ENCODE data around the gene RASGRP4.
"Not testable (repeated sequence)": the region's sequence is repeated elsewhere in the genome, so short reads cannot be mapped to it uniquely, and the experiment has no call there.

Gene RASGRP4

DNA sequence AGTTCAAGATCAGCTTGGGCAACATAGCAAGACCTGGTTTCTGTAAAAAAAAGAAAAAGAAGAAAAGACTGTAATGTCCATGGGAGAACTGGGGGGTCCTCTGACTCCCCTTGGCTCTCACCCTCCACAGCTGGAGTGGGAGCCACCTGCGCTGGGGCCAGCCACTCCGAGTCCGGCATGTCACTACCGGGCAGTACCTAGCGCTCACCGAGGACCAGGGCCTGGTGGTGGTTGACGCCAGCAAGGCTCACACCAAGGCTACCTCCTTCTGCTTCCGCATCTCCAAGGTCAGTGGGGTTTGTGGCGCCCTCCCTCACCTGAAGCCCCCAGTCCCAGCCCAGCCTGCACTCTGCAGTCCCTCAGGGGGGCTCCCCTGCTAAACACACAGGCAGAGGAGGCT lies 22.2 kb upstream of the RASGRP4 start:
- DNase-seq (ENCODE audit: low read depth) = no peak

DNA sequence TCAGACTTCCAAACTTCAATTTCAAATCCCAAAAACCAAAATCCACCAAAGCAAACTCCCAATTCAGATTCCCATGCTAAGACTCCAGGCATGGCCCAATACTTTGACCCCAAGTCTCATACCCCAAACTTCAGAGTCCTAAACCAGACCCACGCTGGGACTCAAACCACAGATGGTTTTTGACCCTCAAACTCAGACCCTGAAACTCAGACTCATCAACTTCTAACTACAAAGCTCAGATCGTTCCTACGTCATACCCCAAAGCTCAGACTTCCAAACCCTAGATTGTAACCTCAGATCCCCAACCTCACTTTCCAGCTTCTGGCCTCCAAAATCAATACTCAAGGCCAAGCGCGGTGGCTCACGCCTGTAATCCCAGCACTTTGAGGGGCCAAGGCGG lies 19.3 kb upstream of the RASGRP4 start:
- DNase-seq (ENCODE audit: low read depth) = no peak

DNA sequence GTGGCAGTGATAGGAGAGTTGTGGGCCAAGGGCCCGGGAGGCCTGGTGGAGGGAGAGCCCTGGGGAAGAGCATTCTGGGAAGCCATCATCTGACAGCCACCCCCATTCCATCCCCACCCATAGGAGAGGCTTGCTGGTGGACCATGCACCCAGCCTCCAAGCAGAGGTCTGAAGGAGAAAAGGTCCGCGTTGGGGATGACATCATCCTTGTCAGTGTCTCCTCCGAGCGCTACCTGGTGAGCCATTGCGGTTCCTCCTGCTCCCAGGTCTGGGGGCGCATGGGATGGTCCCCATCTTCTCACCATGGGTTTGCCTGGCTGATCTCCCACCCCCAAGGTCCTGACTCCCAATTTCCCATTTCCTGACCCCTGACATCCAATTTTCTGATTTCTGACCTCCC lies 18.0 kb upstream of the RASGRP4 start:
- no peak for DNase-seq (ENCODE audit: low read depth)

DNA sequence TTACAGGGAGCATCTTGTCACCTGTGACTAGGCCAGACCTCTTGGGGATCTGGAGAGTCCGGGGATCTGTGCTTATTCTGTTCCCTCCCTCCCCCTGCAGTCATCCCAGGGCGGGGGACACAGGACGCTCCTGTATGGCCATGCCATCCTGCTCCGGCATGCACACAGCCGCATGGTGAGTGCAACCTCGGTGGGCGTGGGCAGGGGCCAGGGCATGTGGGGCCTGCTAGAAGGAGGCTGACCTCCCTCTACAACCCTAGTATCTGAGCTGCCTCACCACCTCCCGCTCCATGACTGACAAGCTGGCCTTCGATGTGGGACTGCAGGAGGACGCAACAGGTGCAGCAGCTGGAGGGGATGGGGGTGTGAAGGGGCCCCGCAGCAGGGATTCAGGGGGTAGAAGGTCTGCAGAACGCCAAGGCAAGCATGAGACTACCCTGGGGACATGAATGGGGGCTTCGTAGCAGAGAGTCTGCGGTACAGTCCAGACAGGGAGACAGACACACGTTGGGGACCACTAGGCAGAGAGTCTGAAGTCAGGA lies 17.5 kb upstream of the RASGRP4 start:
- DNase-seq (ENCODE audit: low read depth) = no peak

DNA sequence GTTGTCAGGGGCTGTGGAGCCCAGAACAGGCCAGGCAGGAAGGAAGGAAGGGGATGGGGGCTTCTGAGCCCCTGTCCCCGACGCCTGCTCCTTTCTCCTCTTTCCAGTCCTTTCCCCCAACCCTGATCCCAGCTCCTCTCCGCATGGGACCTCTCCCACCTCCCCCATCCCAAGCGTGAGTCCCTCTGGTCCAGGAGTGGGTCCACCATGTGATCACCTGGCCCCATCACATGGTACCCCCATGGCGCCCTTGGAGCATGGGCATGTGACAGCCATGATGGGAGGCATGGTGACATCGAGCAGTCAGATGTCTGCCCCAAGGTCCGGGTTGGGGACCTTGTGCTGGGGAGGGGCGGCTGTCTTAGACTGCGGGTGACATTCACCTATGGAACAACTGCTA lies 16.7 kb upstream of the RASGRP4 start:
- DNase-seq (ENCODE audit: low read depth) = no peak

DNA sequence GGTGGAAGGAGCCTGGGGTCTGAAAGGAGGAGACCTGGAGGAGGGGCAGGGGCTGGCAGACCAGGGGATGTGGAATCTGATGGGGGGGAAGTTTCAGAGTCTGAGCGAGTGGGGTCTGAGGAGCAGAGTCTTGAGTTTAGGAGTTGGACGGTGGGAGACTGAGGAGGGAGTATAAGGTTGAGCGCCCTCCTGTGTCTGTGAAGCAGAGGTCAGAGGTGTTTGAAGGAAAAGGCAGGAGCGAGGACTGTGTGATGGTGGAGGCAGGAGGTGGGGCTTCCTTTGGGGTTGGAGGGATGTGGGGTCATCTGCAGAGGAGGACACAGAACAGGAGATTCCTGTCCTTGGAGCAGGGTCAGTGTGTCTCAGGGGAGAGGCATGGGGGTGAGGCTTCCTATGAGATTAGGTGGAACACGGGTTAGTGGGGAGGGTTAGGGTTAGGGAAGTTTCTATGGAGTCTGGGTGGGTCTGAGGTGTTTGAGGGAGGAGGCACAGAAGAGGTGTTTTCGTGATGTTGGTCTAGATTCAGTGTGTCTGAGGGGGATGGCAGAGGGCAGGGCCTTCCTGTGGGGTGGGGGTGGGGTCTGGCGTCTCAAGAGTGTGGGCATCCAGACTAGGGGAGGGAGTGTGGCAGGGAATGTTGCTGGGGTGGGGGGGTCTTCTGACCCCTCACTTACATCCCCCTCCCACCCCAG lies 15.8 kb upstream of the RASGRP4 start:
- no peak for DNase-seq (ENCODE audit: low read depth)

DNA sequence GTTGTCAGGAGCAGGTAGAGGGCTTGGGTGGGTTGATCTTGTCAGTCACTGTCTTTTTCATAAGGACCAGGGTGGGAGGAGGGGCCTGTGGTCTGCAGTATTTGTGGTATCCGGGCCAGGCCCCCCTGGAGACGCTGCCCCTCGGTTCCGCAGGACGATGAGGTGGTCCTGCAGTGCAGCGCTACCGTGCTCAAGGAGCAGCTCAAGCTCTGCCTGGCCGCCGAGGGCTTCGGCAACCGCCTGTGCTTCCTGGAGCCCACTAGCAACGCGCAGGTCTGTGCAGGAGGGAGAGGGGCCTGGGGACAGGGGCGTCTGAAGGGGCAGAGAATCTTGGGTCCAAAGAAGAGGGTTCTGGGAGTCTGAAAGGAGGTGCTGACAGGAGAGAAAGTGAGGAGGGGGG lies 14.6 kb upstream of the RASGRP4 start:
- DNase-seq (ENCODE audit: low read depth) = no peak

DNA sequence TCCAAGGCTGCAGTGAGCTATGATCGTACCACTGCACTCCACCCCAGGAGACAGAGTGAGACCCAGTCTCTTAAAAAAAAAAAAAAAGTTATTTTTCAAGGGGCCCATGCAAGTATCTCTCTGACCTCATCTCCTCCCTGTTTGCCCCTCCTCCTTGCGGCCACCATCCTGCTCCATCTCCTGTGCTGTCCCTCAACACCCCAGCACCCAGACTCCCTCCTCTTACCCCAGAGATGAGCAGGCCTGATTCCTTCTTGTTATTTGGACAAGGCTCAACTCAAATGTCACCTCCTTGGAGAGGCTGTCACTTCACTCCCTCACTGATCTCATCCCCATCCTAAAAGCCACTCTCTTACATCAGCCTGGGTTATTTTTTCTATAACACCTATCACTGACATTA lies 11.9 kb upstream of the RASGRP4 start:
- no peak for DNase-seq (ENCODE audit: low read depth)

DNA sequence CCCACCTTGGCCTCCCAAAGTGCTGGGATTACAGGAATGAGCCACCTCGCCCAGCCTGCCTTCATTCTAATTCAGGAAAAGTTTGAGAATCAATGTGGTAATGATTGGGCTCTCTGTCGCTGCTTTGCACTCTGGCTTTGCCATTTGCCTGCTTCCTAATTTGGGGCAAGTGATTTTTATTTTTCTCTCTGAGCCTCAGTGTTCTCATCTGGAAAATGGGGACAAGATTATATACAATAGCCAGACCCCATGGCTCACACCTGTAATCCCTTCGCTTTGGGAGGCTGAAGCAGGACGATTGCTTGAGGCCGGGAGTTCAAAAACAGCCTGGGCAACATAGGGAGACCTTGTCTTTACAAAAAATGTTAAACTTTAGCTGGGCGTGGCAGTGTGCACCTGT lies 11.3 kb upstream of the RASGRP4 start:
- DNase-seq (ENCODE audit: low read depth) = no peak

DNA sequence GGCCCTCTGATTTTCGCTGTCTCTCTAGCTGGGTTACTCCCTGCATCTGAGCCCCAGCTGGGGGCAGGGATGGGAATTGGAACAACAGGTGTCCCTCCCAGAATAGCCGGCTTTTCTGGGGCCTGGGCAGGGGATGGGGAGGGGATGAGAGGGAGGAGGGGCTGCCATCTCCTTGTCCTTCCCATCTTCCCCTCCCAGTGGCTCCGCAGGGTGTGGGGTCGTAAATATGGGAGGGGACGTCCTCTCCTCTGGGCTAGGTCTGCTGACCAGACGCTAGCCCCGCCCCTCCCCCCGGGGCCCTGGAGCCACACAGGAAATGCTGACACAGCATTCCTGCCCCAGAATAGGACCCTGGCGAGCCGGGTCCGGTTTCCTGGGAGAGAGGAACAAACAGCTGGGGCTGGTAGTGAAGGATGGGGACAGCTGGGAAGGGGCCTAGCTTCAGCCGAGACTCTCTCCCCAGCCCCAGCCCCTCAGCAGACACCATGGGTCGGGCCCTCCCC lies 8.6 kb upstream of the RASGRP4 start:
- no peak for DNase-seq (ENCODE audit: low read depth)

DNA sequence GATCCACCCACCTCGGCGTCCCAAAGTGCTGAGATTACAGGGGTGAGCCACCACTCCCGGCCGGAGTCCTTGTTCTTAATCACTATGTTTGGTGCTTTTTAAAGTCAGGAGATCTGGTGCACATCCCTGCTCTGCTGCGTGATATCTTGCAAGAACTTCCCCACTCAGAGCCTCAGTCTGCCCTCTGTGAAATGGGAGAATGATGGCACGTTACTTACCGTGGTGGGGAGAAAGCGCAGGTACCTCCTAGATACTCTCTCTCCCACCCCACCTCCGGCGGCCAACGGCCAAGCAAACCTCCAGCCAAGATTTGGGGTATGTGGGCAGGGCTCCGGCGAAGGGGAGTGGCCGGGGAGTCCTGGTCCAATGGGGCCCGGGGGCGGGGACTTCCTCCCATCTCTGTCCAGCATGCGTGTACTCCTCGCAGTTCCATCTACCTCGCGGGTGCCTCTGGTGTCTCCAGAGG lies 7.3 kb upstream of the RASGRP4 start, which contains the start of gene RYR1:
RYR1 (plus strand) TSS at position 424 of the 466 bp plus-strand sequence. CDS start 139 bp downstream, outside the sequence.
- no peak for DNase-seq (ENCODE audit: low read depth)

DNA sequence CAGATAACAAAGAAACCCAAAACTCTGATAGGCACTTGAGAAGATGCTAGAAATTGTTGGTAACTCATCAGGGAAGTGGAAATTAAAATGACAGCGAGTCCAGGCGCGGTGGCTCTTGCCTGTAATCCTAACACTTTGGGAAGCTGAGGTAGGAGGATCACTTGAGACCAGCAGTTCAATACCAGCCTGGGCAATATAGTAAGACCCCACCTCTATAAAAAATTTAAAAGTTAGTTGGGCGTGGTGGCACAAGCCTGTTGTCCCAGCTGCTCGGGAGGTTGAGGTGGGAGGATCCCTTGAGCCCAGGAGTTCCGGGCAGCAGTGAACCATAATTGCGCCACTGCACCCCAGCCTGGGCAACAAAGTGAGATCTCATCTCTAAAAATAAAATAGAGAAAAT lies 4.9 kb upstream of the RASGRP4 start:
- no peak for DNase-seq (ENCODE audit: low read depth)

DNA sequence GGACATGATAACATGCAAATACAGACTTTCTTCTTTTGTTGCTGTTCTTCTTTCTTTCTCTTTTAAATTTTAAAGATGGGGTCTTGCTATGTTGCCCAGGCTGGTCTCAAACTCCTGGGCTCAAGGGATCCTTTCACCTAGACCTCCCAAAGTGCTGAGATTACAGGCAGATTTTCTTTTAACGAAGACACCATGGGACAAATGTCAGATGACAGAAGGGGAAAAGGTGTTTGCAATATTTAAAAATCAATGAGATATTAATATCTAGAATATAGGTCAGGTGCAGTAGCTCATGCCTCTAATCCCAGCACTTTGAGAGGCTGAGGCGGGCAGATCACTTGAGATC lies 3.8 kb upstream of the RASGRP4 start:
- no peak for DNase-seq (ENCODE audit: low read depth)

DNA sequence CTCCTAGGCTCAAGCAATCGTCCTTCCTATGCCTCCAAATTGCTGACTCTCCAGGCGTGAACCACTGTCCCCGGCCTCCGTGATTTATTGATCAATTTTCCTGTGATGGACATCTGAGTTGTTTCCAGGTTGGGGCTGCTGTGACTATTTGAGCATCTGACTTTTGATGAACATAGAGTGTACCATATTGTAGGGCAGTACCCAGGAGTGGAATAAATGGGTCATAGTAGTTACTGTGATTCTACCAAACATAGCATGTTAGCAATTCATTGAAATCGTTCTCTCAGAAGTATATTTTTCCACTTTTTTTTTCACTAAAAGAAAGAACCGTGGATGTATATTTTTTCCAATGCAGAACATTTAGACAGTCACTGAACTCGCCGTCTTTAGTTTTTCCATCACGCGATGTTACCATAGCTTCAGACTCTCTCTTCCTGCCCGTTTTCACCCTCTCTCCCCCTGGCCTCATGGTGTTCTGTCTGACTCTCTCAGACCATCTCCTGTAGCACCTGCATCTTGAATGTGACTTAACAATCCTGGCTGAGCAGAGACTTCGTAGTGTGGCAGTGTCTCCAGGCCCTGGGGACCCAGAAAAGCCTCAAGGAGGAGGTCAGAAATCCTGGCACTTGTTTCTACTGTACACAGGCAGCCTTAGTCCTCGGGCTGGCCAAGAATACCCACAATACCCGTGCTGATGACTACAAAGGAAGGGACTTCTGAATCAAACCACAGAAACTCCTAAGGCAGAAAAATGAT lies 3.2 kb upstream of the RASGRP4 start:
- DNase-seq (ENCODE audit: low read depth) = no peak

DNA sequence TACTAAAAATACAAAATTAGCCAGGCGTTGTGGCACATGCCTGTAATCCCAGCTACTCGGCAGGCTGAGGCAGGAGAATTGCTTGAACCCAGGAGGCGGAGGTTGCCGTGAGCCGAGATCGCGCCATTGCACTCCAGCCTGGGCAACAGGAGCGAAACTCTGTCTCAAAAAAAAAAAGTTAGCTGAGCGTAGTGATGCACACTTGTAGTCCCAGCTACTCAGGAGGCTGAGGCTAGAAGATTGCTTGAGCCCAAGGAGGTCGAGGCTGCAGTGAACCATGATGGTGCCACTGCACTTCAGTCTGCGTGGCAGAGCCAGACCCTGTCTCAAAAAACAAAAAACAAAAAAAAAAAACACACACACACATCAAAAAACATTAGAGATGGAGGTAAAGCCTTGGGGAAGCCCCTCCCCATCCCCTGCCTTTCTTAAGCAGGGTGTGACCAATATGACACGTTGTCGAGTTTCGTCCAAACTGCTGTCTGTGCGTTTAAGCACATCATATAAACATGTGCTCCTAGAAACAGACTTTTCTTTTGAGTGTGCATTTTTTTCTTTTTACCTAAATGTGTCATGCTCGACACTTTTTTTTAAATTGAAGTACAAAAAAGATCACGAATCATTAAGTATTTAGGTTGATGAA lies 1.1 kb upstream of the RASGRP4 start:
- DNase-seq (ENCODE audit: low read depth) = not testable (repeated sequence)

DNA sequence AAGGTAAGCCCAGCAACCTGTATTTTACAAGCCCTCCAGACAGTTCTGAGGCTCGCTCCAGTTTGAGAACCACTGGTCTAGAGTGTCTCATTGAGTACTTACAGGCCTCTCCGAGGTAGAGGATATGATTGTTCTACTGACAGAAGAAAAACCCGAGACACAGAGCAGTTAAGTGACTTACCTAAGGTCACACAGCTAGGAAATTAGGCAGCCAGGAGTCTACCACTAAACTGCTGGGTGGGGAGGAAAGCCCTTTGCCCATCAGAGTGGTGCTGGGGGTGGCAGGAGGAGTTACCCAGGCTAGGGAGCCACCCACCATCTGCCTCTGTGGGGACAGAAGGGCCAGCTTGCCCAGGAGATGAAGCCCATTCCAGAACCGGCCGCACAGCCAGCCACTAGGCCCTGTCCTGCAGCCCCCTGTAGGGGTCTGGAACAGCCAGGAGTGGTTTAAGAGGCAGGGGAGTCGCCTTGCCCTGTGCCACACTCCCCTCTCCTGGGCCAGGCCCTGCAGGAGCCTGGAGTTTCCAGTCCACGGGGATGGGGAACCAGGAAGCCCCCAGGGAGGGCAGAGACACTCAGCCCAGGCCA lies 703 bp downstream of the RASGRP4 start:
- DNase-seq (ENCODE audit: low read depth) = no peak

DNA sequence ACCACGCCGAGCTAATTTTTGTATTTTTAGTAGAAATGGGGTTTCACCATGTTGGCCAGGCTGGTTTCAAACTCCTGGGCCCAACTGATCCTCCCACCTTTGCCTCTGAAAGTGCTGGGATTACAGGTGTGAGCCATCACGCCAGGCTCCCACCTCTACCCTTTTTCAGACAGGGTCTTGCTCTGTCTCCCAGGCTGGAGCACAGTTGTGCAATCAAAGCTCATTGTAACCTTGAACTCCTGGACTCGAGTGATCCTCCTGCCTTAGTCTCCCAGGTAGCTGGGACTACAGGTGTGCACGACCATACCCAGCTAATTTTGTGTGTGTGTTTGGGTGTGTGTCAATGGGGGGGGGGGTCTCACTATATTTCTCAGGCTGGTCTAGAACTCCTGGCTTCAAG lies 1.7 kb downstream of the RASGRP4 start:
- DNase-seq (ENCODE audit: low read depth) = no peak

DNA sequence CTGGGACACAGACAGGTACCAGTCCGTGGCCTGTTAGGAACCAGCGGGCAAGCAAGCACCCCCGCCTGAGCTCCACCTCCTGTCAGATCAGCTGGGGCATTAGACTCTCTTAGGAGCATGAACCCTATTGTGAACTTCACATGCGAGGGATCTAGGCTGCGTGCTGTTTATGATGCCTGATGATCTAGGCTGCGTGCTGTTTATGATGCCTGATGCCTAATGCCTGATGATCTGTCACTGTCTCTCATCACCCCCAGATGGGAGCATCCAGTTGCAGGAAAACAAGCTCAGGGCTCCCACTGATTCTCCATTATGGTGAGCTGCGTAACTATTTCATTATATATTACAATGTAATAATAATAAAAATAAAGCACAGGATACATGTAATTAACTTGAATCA lies 3.6 kb downstream of the RASGRP4 start:
- no peak for DNase-seq (ENCODE audit: low read depth)

DNA sequence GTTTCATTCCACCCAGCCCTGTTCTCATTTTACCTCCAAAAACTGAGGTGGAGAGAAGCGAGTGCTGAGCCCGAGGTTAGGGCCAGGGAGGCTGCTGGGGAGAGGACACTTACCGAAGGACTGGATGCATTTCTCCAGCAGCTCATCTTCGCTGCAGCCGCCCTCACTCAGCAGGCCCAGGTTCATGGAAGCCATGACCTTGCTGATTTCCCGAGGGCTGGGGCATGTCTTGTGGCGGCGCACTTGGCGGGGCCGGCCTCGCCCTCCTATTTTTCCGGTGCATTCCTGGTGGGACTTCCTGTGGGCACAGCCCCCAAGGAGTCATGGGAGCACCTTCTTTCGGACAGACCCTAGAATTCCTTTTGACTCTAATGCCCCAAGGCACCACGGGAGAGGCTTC lies 4.2 kb downstream of the RASGRP4 start:
- DNase-seq (ENCODE audit: low read depth) = no peak

DNA sequence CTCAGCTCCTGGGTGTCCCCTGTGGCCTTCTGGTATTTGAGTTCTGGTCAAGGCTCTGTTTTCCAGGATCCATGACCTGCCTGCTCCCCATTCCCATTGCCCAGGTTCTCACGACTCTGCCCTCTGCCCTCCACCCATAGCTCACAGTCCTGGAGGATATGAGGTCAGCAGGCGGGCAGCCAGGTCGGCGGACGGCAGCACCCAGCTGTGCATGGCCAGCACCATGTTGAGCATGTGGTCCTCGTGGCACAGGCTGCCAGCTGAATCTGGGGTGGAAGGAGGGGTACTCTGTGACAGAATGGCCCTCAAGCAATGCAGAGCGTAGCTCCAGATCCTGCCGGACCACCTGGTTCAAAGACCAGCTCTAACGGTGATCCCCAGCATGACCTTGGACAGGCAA lies 5.1 kb downstream of the RASGRP4 start:
- no peak for DNase-seq (ENCODE audit: low read depth)

DNA sequence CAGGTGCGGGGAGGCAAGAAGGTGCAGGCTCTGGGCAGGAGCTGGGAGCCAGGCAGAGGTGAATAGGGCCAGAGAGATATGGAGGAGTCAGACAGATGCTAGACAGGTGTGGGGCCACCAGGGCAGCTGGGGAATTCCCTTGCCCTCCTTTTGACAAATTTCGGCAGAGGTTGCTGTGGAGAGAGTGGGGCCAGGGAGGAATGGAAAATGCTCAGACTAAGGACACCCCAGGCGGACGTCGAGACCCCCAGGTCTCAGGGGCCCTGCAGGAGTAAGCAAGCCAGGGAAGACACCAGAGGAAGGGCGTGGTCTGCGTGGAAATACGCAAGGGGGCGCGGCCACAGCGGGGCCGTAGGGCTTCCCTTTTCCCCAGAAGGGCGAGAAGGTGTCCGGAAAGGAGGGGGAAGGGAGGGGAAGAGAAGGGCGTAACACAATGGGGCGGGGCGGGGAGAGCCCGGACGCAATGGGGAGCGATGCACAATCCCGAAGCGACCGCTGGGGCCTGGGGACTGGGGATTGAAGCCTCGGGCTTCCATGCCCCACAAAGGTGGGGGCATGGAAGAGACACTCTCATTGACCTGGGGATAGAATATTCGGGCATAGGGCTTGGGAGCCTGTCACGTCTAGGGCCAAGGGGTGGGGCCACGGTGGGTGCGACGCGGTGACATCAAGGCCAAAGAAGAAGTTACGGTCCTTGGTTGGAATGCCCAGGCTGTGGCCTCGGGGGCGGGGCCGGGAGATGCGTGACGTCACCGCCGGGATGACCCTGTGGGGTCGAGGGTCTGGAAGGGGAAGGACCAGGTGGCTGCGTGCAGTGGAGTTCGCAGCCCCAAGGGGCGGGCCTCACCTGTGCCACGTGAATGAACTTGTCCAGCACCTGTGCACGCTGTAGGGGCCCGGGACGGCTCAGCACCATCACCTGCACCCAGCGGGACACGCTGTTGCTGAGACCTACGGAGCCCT lies 8.2 kb downstream of the RASGRP4 start:
- no peak for DNase-seq (ENCODE audit: low read depth)
